Caco-2 (cell line): ENCODE data around the gene NUTM2B. TPM values are rescaled to one million over a fixed set of nuclear protein-coding genes. Genes with fewer than 3 reads are reported as not detected.
"Not testable (repeated sequence)": the region's sequence is repeated elsewhere in the genome, so short reads cannot be mapped to it uniquely, and the experiment has no call there.

Experiments
- BruUV-seq: library from RNA; stranded (reverse); fragments of 400-500 nt; replicated peaks from 2 replicates; lab custom pipeline; 2021; lab: Mats Ljungman, UMichigan
- CTCF ChIA-PET: fragments of 300-600 bp; sonication (Branson Sonifier 250); formaldehyde crosslinking; loops from one replicate; lab custom pipeline; 2022; ENCODE audit warnings: antibody characterized with exemption; lab: Charles Lee
- POLR2A ChIA-PET: fragments of 300-600 bp; sonication (Branson Sonifier 250); formaldehyde crosslinking; loops from one replicate; lab custom pipeline; 2022; ENCODE audit warnings: antibody characterized with exemption; lab: Charles Lee
- DNase-seq, 2 experiments: peaks; one replicate each; pipeline versions ENCODE4 v3.0.0 to v3.0.0-alpha.2; 2020 to 2022
- H3K27me3 ChIP-seq: replicated peaks from 2 replicates; pipeline ENCODE4 v1.6.0; 2011; ENCODE audit warnings: low read length; ENCODE audit not compliant: control insufficient read depth, insufficient read depth
- H3K36me3 ChIP-seq: 2 replicates; pipeline ENCODE4 v1.5.1; 2011; ENCODE audit warnings: low read length; ENCODE audit not compliant: control insufficient read depth, insufficient read depth
- H3K4me1 ChIP-seq: fragments of 250-450 bp; sonication (Bioruptor Pico); 2 replicates; pipeline ENCODE4 v1.5.1; 2020; ENCODE audit warnings: mild to moderate bottlenecking
- H3K4me3 ChIP-seq: 2 replicates; pipeline ENCODE4 v1.5.1; 2011; ENCODE audit warnings: low read depth, mild to moderate bottlenecking, control low read depth, low read length
- H3K9me3 ChIP-seq: fragments of 250-450 bp; sonication (Bioruptor Pico); 2 replicates; pipeline ENCODE4 v1.5.1; 2020; ENCODE audit warnings: mild to moderate bottlenecking, moderate library complexity
- H3K27ac Mint-ChIP-seq: one replicate; pipeline ENCODE4 v1.8.0; 2022; ENCODE audit warnings: mixed read lengths; ENCODE audit not compliant: unreplicated experiment
- H3K27me3 Mint-ChIP-seq: one replicate; pipeline ENCODE4 v1.8.0; 2022; ENCODE audit warnings: mixed read lengths; ENCODE audit not compliant: insufficient read depth, unreplicated experiment
- H3K36me3 Mint-ChIP-seq: one replicate; pipeline ENCODE4 v1.8.0; 2022; ENCODE audit warnings: mild to moderate bottlenecking, mixed read lengths; ENCODE audit not compliant: insufficient read depth, unreplicated experiment
- H3K4me1 Mint-ChIP-seq: one replicate; pipeline ENCODE4 v1.8.0; 2022; ENCODE audit warnings: low read depth, mixed read lengths; ENCODE audit not compliant: unreplicated experiment
- H3K4me3 Mint-ChIP-seq: one replicate; pipeline ENCODE4 v1.8.0; 2022; ENCODE audit warnings: mild to moderate bottlenecking, moderate library complexity, mixed read lengths; ENCODE audit not compliant: unreplicated experiment
- H3K9me3 Mint-ChIP-seq: one replicate; pipeline ENCODE4 v1.8.0; 2022; ENCODE audit warnings: mixed read lengths; ENCODE audit not compliant: unreplicated experiment
- intact Hi-C: fragments of 100-400 bp; cut with micrococcal nuclease; formaldehyde crosslinking; loops from one replicate; pipeline ENCODE4 v1.10.0; 2022; ENCODE audit not compliant: unreplicated experiment
- total RNA-seq: library from RNA; stranded (reverse); gene quantifications from 2 replicates; pipeline ENCODE4 v1.2.3, GENCODE V29; 2022

Gene NUTM2B
- total RNA-seq, 1 experiment from 2014 or later: 0.57 TPM

DNA sequence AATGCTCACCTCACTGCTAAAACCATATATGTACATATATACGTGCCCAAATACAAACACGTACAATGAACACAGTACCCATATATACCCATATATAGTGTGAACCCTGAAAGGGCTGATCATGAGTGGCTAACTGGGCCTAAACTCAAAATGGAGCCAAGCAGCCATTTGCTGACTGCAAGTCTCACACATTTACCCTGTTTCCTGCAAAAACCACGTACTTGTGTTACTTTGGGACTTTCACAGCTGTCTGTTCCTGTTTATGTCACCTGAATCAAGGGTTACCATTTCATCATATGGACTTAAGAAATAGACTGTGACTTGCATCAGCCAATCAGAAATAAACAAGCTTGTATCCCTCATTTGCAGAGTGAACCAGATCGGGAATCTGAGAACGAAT lies 5.9 kb upstream of the NUTM2B start:
- BruUV-seq, H3K36me3 Mint-ChIP-seq, intact Hi-C loops, H3K27ac Mint-ChIP-seq, CTCF ChIA-PET, H3K9me3 ChIP-seq, POLR2A ChIA-PET, H3K4me1 ChIP-seq, DNase-seq, H3K4me1 Mint-ChIP-seq, H3K27me3 ChIP-seq, H3K9me3 Mint-ChIP-seq, H3K4me3 Mint-ChIP-seq, H3K4me3 ChIP-seq, H3K36me3 ChIP-seq, H3K27me3 Mint-ChIP-seq: not testable (repeated sequence)

DNA sequence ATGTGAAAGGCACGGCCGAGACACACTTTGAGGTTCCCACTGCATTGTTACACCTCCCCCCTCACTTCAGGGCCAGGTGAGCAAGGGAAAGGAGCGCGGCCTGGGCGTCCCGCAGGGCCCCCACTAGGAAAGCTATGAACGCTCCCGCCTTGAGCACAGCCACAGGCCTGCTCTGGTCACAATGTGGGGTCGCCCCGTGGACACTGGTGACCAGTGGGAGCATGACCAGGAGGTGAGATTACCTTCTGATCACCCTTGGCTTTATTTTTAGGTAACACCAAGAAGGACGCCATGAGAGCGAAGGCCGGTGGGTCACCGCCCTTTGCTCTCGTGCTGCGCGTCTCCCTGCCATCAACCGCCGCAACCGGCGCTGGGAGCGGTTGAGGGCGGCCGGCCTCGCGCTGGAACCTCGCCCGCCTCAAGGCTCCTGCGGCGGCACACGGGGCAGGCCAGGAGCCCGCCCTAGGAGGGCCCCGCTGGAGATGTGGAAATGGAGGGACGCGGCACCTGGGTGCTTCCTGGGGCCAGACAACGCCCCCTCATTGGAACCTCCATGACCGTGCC lies 2.6 kb upstream of the NUTM2B start:
- H3K36me3 ChIP-seq, POLR2A ChIA-PET, intact Hi-C loops, H3K36me3 Mint-ChIP-seq, H3K4me1 Mint-ChIP-seq, DNase-seq, H3K27me3 ChIP-seq, CTCF ChIA-PET, H3K4me3 ChIP-seq, H3K27me3 Mint-ChIP-seq, H3K4me3 Mint-ChIP-seq, H3K9me3 Mint-ChIP-seq, BruUV-seq, H3K27ac Mint-ChIP-seq, H3K4me1 ChIP-seq, H3K9me3 ChIP-seq: not testable (repeated sequence)

DNA sequence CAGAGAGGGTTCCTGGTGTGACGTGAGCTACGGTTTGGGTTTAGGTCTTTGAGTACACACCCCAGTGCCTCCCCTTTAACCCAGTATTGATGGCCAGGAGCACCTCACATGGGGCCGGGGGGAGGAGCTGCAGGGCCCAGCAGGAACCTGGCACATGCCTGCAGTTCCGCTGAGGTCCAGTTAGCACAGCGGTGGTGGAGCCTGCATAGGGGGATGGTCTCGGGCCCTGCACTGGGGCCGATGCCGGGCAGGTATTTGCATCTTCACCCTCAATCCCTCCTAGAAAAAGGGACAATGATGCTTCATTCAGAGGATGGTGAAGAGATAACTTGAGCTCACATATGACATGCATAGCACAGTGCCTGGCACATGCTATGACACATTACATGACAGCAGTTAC lies 4.0 kb downstream of the NUTM2B start:
- DNase-seq, H3K27me3 ChIP-seq, H3K36me3 ChIP-seq, BruUV-seq, H3K9me3 ChIP-seq, H3K4me1 ChIP-seq, H3K36me3 Mint-ChIP-seq, POLR2A ChIA-PET, H3K27me3 Mint-ChIP-seq, H3K27ac Mint-ChIP-seq, H3K4me3 Mint-ChIP-seq, H3K4me1 Mint-ChIP-seq, CTCF ChIA-PET, H3K4me3 ChIP-seq, H3K9me3 Mint-ChIP-seq, intact Hi-C loops: not testable (repeated sequence)

DNA sequence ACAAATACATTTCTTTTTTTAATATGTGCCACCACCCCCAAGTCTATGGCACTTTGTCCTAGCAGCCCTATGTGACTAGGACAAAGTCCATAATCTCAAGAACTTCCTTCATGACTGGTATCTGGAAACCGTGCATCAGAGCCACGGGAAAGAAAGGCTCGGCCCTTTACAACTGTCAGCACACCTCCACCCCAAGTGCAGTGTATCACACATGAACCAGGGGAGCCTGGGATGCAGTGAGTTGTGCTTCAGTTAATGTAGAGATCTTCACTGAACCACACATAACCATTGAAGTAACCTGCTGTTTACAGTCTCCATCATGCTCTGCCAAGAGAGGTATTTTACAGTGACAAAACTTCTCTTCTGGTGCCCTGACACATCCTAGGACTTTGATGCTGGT lies 11.9 kb downstream of the NUTM2B start:
- H3K4me1 ChIP-seq, H3K4me1 Mint-ChIP-seq, BruUV-seq, H3K4me3 ChIP-seq, H3K27me3 Mint-ChIP-seq, intact Hi-C loops, POLR2A ChIA-PET, H3K9me3 Mint-ChIP-seq, H3K27me3 ChIP-seq, H3K36me3 ChIP-seq, H3K4me3 Mint-ChIP-seq, DNase-seq, H3K36me3 Mint-ChIP-seq, CTCF ChIA-PET, H3K27ac Mint-ChIP-seq, H3K9me3 ChIP-seq: not testable (repeated sequence)

DNA sequence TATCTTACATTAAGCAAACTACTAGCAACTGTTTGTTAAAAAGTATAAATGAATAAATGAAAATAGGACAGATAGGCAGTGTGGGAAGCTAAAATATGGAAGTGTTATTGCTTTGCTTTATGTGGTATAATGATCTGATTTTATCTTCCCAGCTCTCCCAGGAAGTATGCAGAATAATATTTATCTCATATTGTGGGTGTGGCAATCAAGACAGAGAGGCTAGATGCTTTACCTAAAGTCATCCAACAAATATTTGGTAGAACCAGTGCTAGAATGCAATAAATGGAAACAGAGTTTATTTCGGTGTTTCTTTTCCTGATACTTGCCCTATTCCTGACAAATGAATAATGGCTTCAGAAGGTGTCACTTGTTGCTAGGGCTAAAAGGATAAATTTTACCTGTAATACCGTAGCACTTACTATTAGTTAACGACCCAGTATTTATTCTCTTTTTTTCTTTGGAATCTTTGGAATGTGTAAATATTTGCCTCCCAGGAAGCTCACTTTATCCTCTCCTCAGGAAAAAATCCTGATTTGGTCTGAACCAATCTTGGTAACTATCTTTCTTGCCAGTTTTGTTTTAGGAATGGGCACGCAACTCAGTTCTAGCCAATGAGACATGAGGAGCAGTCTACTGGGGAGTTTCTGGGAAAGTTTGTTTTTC lies 14.0 kb downstream of the NUTM2B start:
- H3K4me3 Mint-ChIP-seq: peak overlapping the region; percentile 31

GRCh38 chr10:79720000-79720399 lies 17.0 kb downstream of the NUTM2B start:
- H3K4me3 Mint-ChIP-seq, H3K27me3 Mint-ChIP-seq, H3K9me3 Mint-ChIP-seq, H3K9me3 ChIP-seq, H3K36me3 Mint-ChIP-seq, H3K27me3 ChIP-seq, H3K4me1 Mint-ChIP-seq, intact Hi-C loops, H3K27ac Mint-ChIP-seq, H3K36me3 ChIP-seq, BruUV-seq, POLR2A ChIA-PET, DNase-seq, CTCF ChIA-PET, H3K4me1 ChIP-seq, H3K4me3 ChIP-seq: not testable (repeated sequence)

More for the DNA sequence above, 14.0 kb downstream of the NUTM2B start:
- H3K36me3 Mint-ChIP-seq, H3K4me1 ChIP-seq, H3K9me3 ChIP-seq, intact Hi-C loops, H3K4me1 Mint-ChIP-seq, POLR2A ChIA-PET, H3K9me3 Mint-ChIP-seq, CTCF ChIA-PET, H3K27ac Mint-ChIP-seq, H3K36me3 ChIP-seq, BruUV-seq, H3K27me3 Mint-ChIP-seq, H3K4me3 ChIP-seq, H3K27me3 ChIP-seq: not testable (repeated sequence)
- peak in 1 of 2 experiments; percentile 24 for DNase-seq

GRCh38 chr10:79726620-79727019 lies 23.6 kb downstream of the NUTM2B start:
- intact Hi-C loops, BruUV-seq, CTCF ChIA-PET, H3K27me3 Mint-ChIP-seq, H3K27me3 ChIP-seq, H3K4me3 Mint-ChIP-seq, H3K9me3 Mint-ChIP-seq, H3K36me3 ChIP-seq, H3K4me1 ChIP-seq, POLR2A ChIA-PET, H3K4me1 Mint-ChIP-seq, H3K27ac Mint-ChIP-seq, DNase-seq, H3K9me3 ChIP-seq, H3K36me3 Mint-ChIP-seq, H3K4me3 ChIP-seq: not testable (repeated sequence)
